ENCODE data around the gene PID1. TPM values are rescaled to one million over a fixed set of nuclear protein-coding genes. Genes with fewer than 3 reads are reported as not detected.

PID1 gene
- total RNA-seq, 2 donors from 2014 or later, result 0.55 to 1.6 TPM

DNA sequence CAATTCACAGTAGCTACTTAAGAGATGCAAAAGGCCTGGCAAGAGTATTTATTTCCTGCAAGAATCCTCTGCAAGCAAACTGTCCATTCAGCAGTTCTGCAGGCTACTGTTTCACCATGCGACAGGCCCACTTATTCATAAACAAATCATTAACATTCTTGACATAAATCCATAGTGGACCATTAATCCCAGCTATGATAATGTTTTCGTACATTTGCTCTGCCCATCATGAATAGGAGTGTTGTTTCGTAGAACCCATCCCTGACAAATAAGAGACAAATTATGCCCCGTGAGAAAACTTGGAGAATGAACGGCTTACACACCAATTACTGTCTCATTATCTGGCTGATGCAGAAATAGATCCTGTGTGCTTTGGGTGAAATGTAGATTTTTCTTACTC is 65.4 kb downstream of the PID1 start:
- Histone ChIP-seq H3K4me3 (ENCODE audit: low read length) (no peak overlapping the region), H3K4me1 (ENCODE audit: control insufficient read depth, insufficient read depth, low read length) (no peaks in the 10 kb centered on the region), H3K27me3 (ENCODE audit: control insufficient read depth, insufficient read depth, low read length, poor library complexity, severe bottlenecking) (no peaks in the 10 kb centered on the region), H3K27ac (ENCODE audit: low read depth, low read length) (no peak overlapping the region), H3K9me3 (ENCODE audit: control insufficient read depth, low read length) (no peaks in the 10 kb centered on the region), H3K36me3 (ENCODE audit: control insufficient read depth, insufficient read depth, low read length) (no peaks in the 10 kb centered on the region), H3K9ac (ENCODE audit: extremely low read depth, low read length, poor library complexity, severe bottlenecking) (no peak overlapping the region)
- Mint-ChIP-seq H3K9me3 (no peaks in the 10 kb centered on the region), H3K27ac (no peak overlapping the region), H3K27me3 (ENCODE audit: insufficient read depth) (no peaks in the 10 kb centered on the region), H3K4me1 (no peaks in the 10 kb centered on the region), H3K4me3 (no peak overlapping the region), H3K36me3 (ENCODE audit: low read depth) (no peaks in the 10 kb centered on the region)
- TF ChIP-seq, protein P1, sequence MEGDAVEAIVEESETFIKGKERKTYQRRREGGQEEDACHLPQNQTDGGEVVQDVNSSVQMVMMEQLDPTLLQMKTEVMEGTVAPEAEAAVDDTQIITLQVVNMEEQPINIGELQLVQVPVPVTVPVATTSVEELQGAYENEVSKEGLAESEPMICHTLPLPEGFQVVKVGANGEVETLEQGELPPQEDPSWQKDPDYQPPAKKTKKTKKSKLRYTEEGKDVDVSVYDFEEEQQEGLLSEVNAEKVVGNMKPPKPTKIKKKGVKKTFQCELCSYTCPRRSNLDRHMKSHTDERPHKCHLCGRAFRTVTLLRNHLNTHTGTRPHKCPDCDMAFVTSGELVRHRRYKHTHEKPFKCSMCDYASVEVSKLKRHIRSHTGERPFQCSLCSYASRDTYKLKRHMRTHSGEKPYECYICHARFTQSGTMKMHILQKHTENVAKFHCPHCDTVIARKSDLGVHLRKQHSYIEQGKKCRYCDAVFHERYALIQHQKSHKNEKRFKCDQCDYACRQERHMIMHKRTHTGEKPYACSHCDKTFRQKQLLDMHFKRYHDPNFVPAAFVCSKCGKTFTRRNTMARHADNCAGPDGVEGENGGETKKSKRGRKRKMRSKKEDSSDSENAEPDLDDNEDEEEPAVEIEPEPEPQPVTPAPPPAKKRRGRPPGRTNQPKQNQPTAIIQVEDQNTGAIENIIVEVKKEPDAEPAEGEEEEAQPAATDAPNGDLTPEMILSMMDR (conservative IDR thresholded peaks at IDR 0.05), result no peak
- WGBS, 2 experiments (ENCODE audit: insufficient coverage in 1 of 2, insufficient read length in 1 of 2), result 83 to 86% methylated on average over 2 to 5 of the region's 5 CpGs
- DNase-seq, result no peak

DNA sequence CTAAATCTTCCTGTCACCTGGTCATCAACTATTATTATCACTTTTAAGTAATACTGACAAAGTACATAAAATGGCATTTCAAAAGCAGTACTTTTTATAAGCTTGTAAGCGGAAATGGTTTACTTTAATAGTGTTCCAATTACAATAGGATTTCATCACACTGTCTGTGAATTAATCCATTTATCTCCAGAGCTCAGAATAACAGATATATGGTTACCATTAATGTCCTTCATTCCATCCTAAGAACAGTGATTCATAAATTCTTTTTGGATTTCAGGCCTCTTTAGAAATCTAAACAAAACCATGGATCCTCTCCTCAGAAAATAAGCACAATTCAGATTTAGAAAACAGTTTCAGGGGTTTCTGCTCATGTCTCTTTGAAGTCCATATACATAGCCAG is 68.4 kb downstream of the PID1 start:
- no peak overlapping the region for H3K9ac ChIP-seq (ENCODE audit: extremely low read depth, low read length, poor library complexity, severe bottlenecking)
- H3K4me3 Mint-ChIP-seq, result no peak overlapping the region
- DNase-seq, result no peak
- TF ChIP-seq, protein P1 (conservative IDR thresholded peaks at IDR 0.05), result no peak
- 100% methylated on average over 1 of the region's 1 CpG; no CpG with 5 or more reads in 1 of the 2 experiments for WGBS, 2 experiments (ENCODE audit: insufficient coverage in 1 of 2, insufficient read length in 1 of 2)
- H3K27ac ChIP-seq (ENCODE audit: low read depth, low read length), result no peak overlapping the region
- H3K27ac Mint-ChIP-seq, result no peak overlapping the region
- H3K27me3 Mint-ChIP-seq (ENCODE audit: insufficient read depth), result no peaks in the 10 kb centered on the region
- no peaks in the 10 kb centered on the region for H3K4me1 Mint-ChIP-seq
- H3K36me3 ChIP-seq (ENCODE audit: control insufficient read depth, insufficient read depth, low read length), result no peaks in the 10 kb centered on the region
- no peaks in the 10 kb centered on the region for H3K36me3 Mint-ChIP-seq (ENCODE audit: low read depth)
- no peaks in the 10 kb centered on the region for H3K27me3 ChIP-seq (ENCODE audit: control insufficient read depth, insufficient read depth, low read length, poor library complexity, severe bottlenecking)
- no peaks in the 10 kb centered on the region for H3K4me1 ChIP-seq (ENCODE audit: control insufficient read depth, insufficient read depth, low read length)
- H3K4me3 ChIP-seq (ENCODE audit: low read length), result no peak overlapping the region
- no peaks in the 10 kb centered on the region for H3K9me3 Mint-ChIP-seq
- H3K9me3 ChIP-seq (ENCODE audit: control insufficient read depth, low read length), result no peaks in the 10 kb centered on the region

DNA sequence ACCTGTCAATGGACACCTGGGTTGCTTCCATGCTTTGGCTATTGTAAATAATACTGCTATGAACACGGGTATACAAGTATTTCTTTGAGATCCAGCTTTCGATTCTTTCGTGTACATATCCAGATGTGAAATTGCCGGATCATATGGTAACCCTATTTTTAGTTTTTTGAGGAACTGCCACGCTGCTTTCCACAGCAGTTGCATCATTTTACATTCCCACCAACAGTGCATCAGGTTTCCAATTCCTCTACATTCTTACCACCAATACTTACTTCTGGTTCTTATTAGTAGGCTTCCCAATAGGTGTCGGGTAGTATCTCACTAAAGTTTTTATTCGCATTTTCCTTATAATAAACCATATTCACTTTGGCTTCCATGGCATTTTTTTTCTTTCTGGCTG is 69.6 kb downstream of the PID1 start:
- Mint-ChIP-seq H3K27me3 (ENCODE audit: insufficient read depth) (no peaks in the 10 kb centered on the region), H3K9me3 (no peaks in the 10 kb centered on the region), H3K27ac (no peak overlapping the region), H3K4me1 (no peaks in the 10 kb centered on the region), H3K36me3 (ENCODE audit: low read depth) (no peaks in the 10 kb centered on the region), H3K4me3 (no peak overlapping the region)
- H3K4me3 ChIP-seq (ENCODE audit: low read length), result no peak overlapping the region
- no peaks in the 10 kb centered on the region for H3K9me3 ChIP-seq (ENCODE audit: control insufficient read depth, low read length)
- no peaks in the 10 kb centered on the region for H3K4me1 ChIP-seq (ENCODE audit: control insufficient read depth, insufficient read depth, low read length)
- no peaks in the 10 kb centered on the region for H3K36me3 ChIP-seq (ENCODE audit: control insufficient read depth, insufficient read depth, low read length)
- no peak for DNase-seq
- TF ChIP-seq, protein P1 (conservative IDR thresholded peaks at IDR 0.05), result no peak
- H3K9ac ChIP-seq (ENCODE audit: extremely low read depth, low read length, poor library complexity, severe bottlenecking), result no peak overlapping the region
- 90 to 97% methylated on average over 6 to 7 of the region's 7 CpGs for WGBS, 2 experiments (ENCODE audit: insufficient coverage in 1 of 2, insufficient read length in 1 of 2)
- H3K27ac ChIP-seq (ENCODE audit: low read depth, low read length), result no peak overlapping the region
- no peaks in the 10 kb centered on the region for H3K27me3 ChIP-seq (ENCODE audit: control insufficient read depth, insufficient read depth, low read length, poor library complexity, severe bottlenecking)

Measured in endodermal cell (in vitro differentiated cells).